Skin of body (tissue), 2 donors: ENCODE measurements around the gene DNHD1. TPM values are rescaled to one million over a fixed set of nuclear protein-coding genes. Genes with fewer than 3 reads are reported as not detected.

ENCODE experiments used
- DNase-seq: peaks from one replicate; lab custom pipeline; 2025; lab: John Stamatoyannopoulos, UW
- total RNA-seq: library from RNA; depleted of rRNA; stranded (reverse); fragments of >200 nt; gene quantifications from one replicate; pipeline ENCODE4 v1.2.3, GENCODE V29; 2014

Gene DNHD1
- total RNA-seq, 1 donor from 2014 or later: 7.0 TPM

DNA sequence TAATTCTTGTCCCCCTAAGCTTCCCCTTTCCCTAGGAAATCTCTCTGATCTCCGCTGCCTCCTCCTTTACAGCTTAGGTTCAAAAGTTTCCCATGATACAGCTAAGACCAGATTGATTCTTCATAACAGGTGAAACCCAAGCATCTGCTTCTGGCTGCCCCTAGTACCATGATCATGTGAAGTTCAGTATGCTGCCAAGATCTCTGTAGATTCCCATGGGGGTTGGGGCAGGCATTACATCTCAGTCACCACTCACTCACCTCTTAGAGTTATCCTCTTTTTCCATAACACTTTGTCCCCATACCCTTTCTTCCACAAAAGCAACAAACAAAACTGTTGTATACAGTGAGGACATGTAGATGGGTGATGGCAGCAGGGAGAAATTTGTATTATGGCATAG lies 62.3 kb downstream of the DNHD1 start:
- no peak for DNase-seq

DNA sequence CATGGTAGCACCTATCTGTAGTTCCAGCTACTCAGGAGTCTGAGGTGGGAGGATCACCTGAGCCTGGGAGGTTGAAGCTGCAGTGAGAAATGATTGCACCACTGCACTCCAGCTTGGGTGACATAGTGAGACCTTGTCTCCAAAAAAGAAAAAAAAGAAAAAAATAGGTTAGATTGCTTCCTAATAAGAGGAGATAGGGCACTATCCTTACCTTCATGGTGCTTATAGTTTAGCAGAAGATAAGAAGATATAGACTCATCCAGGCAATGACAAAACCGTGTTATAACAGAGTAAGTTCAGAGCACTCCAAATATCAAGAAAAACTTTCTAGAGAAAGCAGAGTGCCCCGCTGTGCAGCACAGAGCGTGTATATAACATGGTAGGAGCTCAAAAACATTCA lies 64.2 kb downstream of the DNHD1 start:
- no peak for DNase-seq

DNA sequence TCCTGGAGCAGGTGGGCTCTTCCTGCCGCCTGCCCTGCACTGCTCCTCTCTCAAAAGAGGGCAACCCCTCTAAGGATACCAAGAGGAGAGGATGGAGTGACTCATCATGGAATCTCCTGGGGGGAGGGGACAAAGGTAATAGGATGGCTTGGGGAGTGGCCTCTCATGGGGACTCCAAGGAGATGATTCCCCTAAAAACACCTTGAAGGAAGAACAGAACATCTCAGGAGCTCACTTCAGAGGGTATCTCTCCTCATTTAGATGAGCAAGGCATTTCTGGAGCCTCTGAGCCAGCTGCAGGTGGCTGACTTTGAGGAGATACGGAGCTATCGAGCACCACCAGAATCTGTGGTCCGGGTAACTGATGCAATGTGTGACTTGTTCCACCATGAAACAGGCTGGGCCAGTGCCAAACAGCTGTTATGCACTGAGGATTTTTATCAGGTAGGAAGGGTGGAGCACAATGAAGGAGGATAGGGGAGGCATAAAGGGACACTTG lies 66.1 kb downstream of the DNHD1 start:
- DNase-seq: no peak

DNA sequence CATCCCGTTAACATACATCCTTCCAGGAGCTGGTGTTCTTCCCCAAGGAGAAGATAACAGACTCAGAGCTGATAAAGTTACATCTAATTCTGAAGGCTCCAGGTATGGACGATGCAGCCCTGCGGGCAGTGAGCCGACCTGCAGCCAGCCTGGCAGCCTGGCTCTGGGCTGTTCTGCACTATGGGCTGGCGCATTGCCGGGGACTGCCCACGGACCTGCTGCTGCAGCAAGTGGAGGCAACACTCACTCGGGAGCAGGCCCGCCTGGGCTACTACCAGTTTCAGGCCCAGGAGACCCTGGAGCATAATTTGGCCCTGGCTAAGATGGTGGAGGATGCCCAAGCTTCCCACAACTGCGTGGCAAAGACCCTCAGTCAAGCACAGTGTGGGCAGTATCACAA lies 66.6 kb downstream of the DNHD1 start:
- no peak for DNase-seq

DNA sequence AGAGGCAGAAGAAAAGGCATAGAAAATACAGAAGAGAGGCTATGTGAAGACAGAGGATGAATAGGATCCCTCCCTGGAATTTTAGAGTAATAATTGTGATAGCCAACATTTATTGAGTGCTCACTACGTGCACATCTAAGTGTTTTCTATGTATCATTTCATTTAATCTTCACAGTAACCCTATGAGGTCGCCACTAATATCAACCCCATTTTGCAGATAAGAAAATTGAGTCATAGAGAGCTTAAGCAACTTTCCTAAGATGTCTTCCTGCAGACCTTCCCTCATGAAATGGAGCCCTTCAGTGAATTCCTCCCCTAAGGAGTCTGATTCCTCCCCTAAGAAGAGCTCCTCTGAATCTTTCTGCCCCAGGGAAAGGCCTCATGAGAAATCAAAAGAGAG lies 68.2 kb downstream of the DNHD1 start:
- DNase-seq: no peak

DNA sequence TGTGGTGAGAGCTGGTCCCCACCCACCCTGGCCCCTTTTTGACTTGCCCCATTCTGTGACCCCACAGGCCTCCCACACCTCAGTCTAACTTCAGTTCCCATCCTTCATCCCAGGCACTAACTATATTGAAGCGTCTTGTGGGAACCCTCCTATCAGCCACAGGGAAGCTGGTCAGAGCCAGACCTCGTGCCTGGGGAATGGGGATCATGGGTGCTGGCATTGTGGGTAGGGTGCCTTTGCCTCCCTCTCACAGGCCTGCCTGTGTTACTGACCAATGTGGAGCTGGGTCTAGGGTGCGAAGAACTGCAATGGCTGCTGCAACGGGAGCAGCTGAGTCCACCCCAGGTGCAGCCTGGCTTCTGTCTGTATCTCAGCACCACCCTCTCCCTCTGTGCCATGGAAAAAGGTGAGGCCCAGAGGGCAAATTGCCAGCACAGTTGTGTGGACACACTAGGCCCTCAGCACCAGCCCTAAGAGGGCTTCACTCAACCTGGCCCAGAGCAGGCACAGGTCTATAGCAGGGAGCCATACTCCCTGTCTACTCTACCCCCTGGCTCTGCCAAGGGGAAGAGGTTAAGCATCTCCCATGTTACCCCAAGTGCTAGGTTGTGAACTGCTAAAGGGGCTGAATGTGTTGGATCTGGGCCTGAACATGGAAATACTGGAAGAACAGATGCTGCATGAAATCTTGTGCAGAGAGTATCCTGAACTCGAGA lies 69.1 kb downstream of the DNHD1 start:
- DNase-seq: no peak

DNA sequence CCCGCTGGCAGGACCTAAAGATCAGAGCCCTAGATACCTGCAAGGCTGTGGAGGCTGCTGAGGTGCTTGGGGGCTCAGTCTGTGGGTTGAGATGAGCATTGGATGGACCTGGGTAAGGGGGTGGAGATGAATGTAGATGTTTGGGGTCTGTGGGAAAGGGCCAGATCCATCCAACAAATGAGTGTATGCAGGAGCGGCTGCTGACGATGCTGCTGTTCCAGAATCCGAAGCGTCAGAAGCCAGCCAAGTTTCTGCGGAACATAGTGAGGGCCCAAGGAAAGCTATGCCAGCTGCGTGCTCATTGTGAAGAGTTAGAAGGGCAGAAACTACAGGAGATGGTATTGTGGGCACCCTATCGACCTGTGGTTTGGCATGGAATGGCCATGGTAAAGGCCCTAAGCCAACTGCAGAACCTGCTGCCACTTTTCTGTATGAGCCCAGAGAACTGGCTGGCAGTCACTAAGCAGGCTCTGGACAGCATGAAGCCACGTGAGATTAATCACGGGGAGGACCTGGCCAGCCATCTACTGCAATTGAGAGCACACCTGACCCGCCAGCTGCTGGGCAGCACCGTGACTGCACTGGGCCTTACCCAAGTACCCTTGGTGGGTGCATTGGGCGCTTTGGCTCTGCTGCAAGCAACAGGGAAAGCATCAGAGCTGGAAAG lies 69.8 kb downstream of the DNHD1 start:
- DNase-seq: no peak

DNA sequence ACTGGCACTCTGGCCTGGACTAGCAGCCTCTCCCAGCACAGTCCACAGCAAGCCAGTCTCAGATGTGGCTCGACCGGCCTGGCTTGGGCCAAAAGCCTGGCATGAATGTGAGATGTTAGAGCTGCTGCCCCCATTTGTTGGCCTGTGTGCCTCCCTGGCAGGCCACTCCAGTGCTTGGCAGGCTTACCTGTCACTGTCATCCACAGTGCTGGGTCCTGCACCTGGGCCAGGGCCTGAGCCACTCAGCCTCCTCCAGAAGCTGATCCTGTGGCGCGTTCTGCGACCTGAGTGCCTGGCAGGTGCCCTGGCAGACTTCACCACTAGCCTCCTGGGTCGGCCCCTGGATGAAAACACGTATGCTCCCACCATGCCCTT lies 70.3 kb downstream of the DNHD1 start:
- DNase-seq: no peak

DNA sequence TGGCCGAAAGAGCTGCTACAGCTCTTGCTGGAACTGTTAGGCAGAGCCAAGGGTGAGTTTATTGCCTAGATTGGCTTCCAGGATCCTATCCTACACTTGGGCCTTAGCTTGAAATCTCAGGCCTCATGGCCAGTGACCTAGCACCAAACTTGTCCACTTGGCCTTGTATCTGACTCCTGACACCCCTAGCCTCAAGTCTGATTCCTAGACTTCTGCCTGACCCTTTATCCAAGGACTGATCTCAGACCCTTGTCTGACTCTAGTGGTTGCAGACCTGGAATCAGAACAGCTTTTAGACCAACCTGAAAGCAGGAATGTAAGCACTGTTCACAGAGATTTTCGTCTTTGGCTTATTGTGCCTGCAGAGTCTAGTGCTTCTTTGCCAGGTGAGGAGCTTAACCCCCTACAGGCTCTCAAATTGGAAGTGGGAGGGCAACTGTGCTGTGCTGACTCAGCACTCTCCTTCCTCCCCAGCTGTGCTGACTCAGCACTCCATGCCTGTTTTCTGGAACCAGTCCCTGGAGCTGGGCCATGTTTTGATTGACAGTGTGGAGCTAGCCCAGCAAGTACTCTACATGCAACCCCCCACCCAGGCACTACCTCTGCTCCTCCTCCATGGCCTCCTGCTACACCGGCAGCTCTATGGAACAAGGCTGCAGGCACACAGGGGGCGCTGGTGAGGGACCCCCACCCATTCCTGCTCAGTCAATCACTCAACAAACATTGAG lies 71.3 kb downstream of the DNHD1 start:
- DNase-seq: peak; percentile 29

DNA sequence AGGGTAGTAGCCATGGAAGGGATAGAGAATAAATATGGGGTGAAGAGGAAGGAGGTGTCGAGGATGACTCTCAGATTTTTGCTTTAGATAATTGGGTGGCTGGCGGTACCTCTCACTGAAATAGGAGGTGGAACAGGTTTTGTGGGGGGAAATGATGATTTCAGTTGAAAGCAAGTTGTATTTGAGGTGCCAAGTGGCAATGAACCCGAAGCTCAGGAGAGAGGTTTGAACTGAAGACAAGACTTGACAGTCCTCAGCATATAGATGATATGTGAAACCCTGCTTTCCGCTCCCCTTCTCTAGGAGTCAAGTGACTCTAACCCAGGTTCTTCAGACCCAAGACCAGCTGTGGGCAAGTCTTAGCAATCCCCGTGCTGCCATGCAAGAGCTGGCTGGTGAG lies 72.6 kb downstream of the DNHD1 start:
- no peak for DNase-seq

DNA sequence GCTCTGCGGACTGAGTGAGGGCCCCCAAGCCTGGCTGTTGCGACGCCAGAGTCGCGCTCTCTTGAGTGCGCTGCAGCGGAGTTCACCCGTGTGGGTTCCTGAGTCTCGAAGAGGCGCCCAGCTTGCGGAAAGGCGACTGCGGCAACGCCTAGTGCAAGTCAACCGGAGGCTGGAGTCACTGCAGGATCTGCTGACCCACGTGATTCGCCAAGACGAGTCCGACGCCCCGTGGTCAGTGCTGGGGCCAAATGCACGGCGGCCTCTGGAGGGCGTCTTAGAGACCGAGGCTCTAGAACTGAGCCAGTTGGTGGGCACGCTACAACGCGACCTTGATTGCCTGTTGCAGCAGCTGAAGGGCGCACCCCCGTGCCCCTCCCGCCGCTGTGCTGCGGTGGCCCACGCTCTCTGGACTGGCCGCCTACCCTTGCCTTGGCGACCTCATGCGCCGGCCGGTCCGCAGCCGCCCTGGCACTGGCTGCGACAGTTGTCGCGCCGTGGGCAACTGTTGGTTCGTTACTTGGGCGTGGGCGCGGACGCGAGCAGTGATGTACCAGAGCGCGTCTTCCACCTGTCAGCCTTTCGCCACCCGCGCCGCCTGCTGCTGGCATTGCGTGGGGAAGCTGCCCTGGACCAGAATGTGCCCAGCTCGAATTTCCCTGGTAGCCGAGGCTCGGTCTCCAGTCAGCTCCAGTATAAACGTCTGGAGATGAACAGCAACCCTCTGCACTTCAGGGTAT lies 73.8 kb downstream of the DNHD1 start:
- DNase-seq: no peak

DNA sequence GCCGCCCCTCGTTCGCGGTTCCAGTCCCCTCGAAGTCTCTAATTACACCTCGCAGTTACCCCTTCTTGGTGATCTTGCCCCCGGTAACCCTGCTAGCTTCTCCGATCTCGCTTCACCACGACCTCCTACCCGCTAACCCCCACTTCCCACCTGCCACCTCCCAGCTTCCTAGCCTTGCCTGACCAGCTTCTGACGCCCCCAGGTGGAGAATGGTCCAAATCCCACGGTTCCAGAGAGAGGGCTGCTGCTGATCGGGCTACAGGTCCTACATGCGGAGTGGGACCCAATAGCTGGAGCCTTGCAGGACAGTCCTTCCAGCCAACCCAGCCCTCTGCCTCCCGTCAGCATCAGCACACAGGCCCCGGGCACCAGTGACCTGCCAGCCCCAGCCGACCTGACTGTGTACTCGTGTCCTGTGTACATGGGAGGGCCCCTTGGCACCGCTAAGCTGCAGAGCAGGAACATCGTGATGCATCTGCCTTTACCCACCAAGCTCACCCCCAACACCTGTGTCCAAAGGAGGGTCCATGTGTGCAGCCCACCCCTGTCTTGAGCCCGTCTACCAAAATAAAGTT lies 74.4 kb downstream of the DNHD1 start:
- DNase-seq: no peak

DNA sequence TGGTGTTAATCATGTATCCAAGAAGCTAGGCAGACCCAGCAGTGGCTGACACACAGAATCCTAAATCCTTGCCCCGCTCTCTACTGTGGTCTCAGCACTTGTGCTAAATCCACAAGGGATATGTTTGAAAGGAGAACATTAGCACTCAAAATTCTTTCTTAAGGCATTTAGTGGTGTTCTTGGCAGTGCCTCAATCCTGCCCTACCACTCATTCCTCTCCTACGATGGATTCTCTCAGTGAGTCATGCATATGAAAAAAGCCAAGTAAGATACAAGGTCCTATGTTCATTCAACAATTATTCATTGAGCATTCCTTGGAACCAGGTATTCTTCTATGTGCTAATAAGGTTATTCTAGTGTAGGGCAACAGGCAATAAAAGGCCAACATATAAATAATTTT lies 75.1 kb downstream of the DNHD1 start:
- no peak for DNase-seq

DNA sequence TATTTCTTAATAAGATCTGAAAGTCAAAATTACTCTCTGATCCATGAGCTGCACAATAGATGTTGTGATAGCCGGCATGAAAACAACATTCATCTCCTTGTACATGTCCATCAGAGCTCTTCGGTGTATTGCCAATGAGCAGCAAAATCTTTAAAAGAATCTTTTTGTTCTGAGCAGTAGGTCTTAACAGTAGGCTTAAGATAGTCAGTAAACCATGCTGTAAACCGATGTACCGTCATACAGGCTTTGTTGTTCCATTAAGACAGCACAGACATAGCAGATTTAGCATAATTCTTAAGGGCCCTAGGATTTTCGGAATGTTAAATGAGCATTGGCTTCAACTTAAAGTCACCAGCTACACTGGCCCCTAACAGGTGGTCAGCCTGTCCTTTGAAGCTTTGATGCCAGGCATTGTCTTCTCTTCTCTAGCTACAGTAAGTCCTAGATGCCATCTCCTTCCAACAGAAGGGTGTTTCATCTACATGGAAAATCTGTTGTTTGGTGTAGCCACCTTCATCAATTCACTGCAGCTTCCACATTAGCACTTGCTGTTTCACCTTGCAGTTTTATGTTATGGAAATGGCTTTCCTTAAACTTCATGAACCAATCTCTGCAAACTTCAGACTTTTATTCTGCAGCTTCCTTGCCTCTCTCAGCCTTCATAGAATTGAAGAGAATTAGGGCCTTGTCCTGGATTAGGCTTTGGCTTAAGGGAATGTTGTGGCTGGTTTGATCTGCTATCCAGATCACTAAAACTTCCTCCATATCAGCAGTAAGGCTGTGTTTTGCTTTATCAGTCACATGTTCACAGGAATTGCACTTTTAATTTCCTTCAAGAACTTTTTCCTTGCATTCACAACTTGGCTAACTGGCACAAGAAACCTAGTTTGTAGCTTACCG lies 78.0 kb downstream of the DNHD1 start:
- DNase-seq: no peak

DNA sequence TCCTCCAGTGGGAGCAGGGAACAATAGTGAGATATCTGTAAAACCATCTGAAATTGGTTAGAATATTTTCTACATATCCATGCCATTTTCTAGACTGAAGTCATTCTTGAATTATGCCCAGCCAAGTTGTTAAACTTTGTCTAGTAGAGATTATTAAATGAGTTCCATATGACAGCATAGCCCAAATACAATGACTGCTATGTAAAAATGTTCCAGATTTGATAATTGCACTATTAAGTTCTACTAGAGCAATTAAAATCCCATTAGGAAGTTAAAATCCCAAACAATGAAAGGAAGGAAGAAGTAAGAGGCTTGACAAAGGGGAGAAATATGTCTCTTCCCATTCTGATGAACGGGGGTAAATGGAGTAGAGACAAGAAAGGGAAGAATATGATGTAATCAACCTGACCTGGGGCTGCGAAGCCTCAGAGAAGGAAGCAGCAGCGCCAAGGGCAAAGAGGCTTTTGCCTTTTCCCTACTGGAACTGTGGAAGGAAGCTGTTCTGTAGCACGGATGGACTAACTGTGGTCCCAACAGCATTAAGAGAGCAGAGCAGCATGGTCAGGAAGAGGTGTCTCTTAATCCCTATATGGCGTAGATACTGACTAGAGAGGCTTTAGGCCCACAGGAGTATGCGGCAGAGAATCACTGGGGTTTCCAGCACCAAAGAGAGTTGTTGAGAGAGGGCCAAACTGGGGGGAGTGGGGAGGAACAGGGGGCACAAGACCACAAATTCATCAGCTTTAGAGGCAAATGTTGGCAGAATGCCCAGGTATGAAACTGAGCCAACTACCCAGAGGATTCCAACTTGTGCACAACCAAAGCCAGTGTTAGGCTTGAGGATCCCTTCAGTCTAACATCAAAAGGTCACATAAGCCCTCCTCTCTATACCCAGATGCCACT lies 79.6 kb downstream of the DNHD1 start:
- DNase-seq: peak; percentile 93

DNA sequence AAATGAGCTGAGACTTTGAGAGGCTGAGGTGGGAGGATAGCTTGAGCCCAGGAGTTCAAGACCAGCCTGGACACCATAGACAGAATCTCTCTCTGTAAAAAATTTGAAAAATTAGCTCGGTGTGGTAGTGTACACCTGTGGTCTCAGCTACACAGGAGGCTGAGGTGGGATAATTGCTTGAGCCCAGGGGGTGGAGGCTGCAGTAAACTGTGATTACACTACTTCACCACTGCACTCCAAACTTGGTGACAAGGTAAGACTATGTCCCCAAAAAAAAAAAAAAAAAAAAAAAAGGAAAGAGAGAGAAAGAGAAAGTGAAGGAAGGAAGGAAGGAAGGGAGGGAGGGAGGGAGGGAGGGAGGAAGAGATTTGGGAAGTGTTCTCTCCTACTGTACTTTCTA lies 81.1 kb downstream of the DNHD1 start:
- DNase-seq: no peak

DNA sequence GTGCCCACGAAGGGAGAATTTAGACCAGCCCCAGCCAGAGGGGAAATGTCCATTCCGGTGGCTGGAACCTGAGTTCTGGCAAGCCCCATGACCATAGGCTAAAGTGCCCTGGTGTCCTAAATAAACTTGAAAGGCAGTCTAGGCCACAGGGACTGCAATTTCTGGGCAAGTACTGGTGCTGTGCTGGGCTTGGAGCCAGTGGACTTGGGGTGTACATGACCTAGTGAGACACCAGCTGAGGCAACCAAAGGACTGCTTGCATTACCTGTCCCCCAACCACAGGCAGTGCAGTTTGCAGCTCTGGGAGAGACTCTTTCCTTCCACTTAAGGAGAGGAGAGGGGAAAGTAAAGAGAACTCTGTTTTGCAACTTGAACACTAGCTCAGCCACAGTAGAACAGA lies 82.6 kb downstream of the DNHD1 start:
- no peak for DNase-seq

DNA sequence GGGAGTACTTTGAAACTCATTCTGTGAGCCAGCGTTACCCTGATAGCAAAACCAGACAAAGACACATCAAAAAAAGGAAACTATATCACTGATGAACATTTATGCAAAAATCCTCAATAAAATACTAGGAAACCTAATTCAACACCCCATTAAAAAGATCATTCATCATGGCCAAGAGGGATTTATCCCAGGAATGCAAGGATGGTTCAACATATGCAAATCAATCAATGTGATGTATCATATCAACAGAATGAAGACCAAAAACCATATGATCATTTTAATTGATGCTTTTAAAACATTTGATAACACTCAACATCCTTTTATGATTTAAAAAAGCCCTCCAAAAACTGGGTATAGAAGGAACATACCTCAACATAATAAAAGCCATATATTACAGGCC lies 86.5 kb downstream of the DNHD1 start:
- DNase-seq: no peak

DNA sequence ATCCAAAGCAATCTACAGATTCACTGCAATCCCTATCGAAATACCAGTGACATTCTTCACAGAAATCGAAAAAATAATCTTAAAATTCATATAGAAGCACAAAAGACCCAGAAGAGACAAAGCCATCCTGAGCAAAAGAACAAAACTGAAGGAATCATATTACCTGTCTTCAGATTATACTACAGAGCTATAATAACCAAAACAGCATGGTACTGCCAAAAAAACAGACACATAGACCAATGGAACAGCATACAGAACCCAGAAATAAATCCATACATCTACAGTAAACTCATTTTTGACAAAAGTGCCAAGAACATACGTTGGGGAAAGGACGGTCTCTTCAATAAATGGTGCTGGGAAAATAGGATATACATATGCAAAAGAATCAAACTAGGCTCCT lies 87.4 kb downstream of the DNHD1 start:
- DNase-seq: no peak
